Activated T-helper 2 cell treated with anti-CD3 and anti-CD28 coated beads, Interferon-gamma antibody, Interleukin-2, Interleukin-4, amounts not matched to agents 10 μg/mL and 5 μg/mL and 100 μg/mL, durations not matched to agents 14 hours and 24 hours and 36 hours (primary cell): ENCODE results near the gene ATP1A3. TPM values are rescaled to one million over a fixed set of nuclear protein-coding genes. Genes with fewer than 3 reads are reported as not detected.
A peak's percentile ranks its signal among the peaks of the same experiment; 100 is the strongest.

Source experiments
- DNase-seq: peaks from one replicate; pipeline ENCODE4 v3.0.0; 2021; ENCODE audit warnings: low spot score
- H3K27ac Mint-ChIP-seq: one replicate; pipeline ENCODE4 v1.8.0; 2021; ENCODE audit warnings: mixed read lengths
- H3K27me3 Mint-ChIP-seq: one replicate; pipeline ENCODE4 v1.8.0; 2021; ENCODE audit warnings: low read depth, mixed read lengths
- H3K36me3 Mint-ChIP-seq: one replicate; pipeline ENCODE4 v1.8.0; 2021; ENCODE audit warnings: low read depth, mixed read lengths
- H3K4me1 Mint-ChIP-seq: one replicate; pipeline ENCODE4 v1.8.0; 2021; ENCODE audit warnings: low read depth, mixed read lengths
- H3K4me3 Mint-ChIP-seq: one replicate; pipeline ENCODE4 v1.8.0; 2021; ENCODE audit warnings: low read depth, mild to moderate bottlenecking, moderate library complexity, mixed read lengths
- H3K9me3 Mint-ChIP-seq: one replicate; pipeline ENCODE4 v1.8.0; 2021; ENCODE audit warnings: mixed read lengths
- intact Hi-C: fragments of 100-400 bp; cut with micrococcal nuclease; formaldehyde crosslinking; loops from one replicate; pipeline ENCODE4 v1.15.1; 2023
- total RNA-seq: library from RNA; stranded (reverse); gene quantifications from 2 replicates; pipeline ENCODE4 v1.2.3, GENCODE V29; 2022

ATP1A3 gene
- total RNA-seq, 1 donor from 2014 or later = 1.7 TPM

GRCh38 chr19:41926028-41926762, 67.8 kb downstream of the ATP1A3 start:
- Mint-ChIP-seq H3K4me1 (peaks cover 29% of the 10 kb centered on the region), H3K9me3 (no peaks in the 10 kb centered on the region), H3K4me3 (no peak overlapping the region), H3K36me3 (peaks cover 4% of the 10 kb centered on the region), H3K27ac (no peak overlapping the region), H3K27me3 (peaks cover 11% of the 10 kb centered on the region)
- DNase-seq = no peak
- intact Hi-C loops = no loop called here

GRCh38 chr19:41925208-41926003, 68.6 kb downstream of the ATP1A3 start:
- Mint-ChIP-seq H3K9me3 (no peaks in the 10 kb centered on the region), H3K27me3 (peaks cover 12% of the 10 kb centered on the region), H3K27ac (no peak overlapping the region), H3K36me3 (peaks cover 4% of the 10 kb centered on the region), H3K4me3 (no peak overlapping the region), H3K4me1 (peaks cover 26% of the 10 kb centered on the region)
- intact Hi-C loops = no loop called here
- DNase-seq = no peak

DNA sequence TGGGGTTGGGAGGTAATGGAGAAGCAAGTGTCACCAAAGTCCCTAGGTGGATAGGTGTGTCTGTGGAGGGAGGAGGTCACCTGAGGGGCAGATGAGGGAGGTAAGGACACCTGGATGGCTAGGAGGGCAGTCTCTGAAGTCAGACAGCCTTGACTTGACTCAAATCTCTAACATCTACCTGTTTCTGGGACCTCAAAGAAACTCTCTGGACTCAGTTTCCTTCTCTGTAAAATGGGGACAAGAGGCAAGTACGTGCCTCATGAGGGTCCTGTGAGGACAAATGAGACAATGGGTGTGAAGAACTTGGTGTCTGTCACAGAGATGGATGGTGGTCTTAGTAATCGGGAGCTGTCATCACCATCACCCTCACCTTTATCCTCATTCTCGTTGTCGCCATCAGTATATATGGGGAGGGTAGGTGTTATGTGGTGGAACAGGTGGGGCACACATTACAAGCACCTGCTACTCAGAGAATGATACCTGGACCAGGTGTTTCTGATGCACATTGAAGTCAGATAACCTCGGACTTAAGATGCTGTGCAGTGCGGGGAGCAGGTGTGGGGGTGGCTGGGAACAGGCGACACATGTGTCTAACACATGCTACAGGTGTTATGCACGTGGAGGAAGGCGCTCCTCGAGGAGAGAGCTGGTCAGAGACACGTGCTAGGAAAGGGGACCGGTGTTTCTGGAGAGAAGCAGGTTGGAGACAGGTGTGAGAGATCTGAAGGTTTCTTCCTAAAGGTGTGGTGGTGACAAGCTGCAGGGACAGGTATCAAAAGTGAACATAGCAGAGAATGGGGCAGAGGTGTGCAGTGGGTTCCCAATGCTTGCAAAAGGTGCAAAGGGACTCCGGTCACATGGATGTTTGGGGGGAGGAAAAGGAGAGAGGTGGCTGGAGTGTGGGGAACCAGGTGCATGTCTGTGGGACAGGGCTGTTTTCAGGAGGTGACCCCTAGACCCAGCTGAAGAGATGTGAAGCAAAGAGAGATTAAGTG, 69.6 kb downstream of the ATP1A3 start:
- intact Hi-C loops = no loop called here

DNA sequence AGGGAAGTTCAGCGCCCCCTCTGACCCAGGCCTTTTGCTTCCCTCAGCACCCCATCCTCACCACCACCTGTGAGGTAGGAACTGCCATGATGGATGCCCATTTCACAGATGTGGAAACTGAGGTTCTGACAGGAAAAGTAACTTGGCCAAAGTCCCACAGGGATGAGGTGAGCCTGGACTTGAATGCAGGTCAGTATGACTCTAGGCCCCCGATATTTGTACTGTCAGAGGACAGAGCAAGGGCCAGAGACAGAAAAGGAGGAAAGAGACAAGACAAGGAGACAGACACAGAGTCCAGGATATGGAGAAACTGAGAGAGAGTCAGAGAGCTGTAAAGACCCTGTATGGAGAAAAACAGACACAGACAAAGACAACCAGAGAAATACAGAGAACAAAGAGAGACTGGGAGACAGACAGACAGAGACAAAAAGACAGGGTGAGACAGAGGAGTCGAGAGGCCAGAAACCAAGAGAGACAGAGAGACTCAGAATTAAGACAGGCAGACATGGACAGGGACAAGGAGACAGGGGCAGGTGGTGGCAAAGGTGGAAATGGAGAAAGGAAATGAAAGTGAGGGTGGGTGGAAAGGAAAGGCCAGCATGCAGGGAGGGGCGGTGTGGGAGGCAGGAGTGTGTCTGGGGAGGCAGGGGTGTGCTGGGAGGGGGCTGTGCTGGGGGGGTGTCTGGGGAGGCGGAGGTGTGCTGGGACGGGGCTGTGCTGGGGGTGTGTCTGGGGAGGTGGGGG, 70.8 kb downstream of the ATP1A3 start:
- DNase-seq = no peak
- peaks cover 4% of the 10 kb centered on the region for H3K36me3 Mint-ChIP-seq
- H3K27ac Mint-ChIP-seq = peak overlapping the region; percentile 2
- no peak overlapping the region for H3K4me3 Mint-ChIP-seq
- peaks cover 12% of the 10 kb centered on the region for H3K27me3 Mint-ChIP-seq
- intact Hi-C loops = no loop called here
- peaks cover 12% of the 10 kb centered on the region for H3K4me1 Mint-ChIP-seq
- no peaks in the 10 kb centered on the region for H3K9me3 Mint-ChIP-seq

More for the DNA sequence above, 69.6 kb downstream of the ATP1A3 start:
- H3K4me1 Mint-ChIP-seq = peaks cover 19% of the 10 kb centered on the region
- H3K27me3 Mint-ChIP-seq = peaks cover 12% of the 10 kb centered on the region
- no peak for DNase-seq
- no peak overlapping the region for H3K4me3 Mint-ChIP-seq
- H3K9me3 Mint-ChIP-seq = no peaks in the 10 kb centered on the region
- no peak overlapping the region for H3K27ac Mint-ChIP-seq
- H3K36me3 Mint-ChIP-seq = peaks cover 4% of the 10 kb centered on the region

GRCh38 chr19:41922585-41922984, 71.4 kb downstream of the ATP1A3 start:
- DNase-seq = no peak
- intact Hi-C loops = no loop called here
- no peaks in the 10 kb centered on the region for H3K9me3 Mint-ChIP-seq
- H3K27me3 Mint-ChIP-seq = peaks cover 12% of the 10 kb centered on the region
- peaks cover 4% of the 10 kb centered on the region for H3K36me3 Mint-ChIP-seq
- H3K27ac Mint-ChIP-seq = no peak overlapping the region
- peaks cover 12% of the 10 kb centered on the region for H3K4me1 Mint-ChIP-seq
- no peak overlapping the region for H3K4me3 Mint-ChIP-seq

GRCh38 chr19:41921577-41922576, 72.2 kb downstream of the ATP1A3 start:
- H3K27ac Mint-ChIP-seq = peak overlapping the region; percentile 17
- no peak for DNase-seq
- H3K36me3 Mint-ChIP-seq = peaks cover 4% of the 10 kb centered on the region
- H3K27me3 Mint-ChIP-seq = peaks cover 12% of the 10 kb centered on the region
- intact Hi-C loops = no loop called here
- no peak overlapping the region for H3K4me3 Mint-ChIP-seq
- H3K4me1 Mint-ChIP-seq = peaks cover 12% of the 10 kb centered on the region
- no peaks in the 10 kb centered on the region for H3K9me3 Mint-ChIP-seq

DNA sequence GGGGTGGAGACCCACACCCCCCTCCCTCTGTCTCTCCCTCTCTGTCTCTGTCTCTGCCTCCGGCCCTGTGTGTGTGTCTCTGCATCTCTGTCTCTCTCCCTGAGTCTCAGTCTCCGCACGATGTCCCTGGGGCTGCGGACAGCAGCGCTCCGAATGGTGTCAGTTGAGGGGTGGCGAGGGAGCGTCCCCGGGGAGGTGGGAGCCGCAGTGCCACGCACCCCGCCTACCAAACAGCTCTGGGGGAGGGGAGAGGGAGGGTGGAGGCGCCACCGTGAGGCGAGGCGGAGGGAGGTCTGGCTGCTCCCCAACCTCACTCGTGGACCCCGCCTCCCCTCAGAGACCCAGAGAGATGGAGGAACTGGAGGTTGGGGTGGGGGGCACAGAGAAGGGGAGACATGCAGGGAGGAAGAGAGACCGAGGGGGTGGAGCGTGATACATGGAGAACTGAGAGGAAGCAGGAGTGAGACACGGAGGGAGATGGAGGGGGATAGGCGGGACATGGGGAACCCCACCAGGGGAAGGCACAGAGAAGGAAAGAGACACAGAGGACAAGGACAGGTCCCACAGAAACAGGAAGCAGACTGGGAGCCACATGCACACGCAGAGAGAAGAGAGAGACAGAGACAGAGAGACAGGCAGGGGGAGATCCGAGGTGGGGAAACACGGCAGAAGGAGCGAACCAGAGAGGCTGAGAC, 73.0 kb downstream of the ATP1A3 start:
- Mint-ChIP-seq H3K4me3 (no peak overlapping the region), H3K36me3 (peaks cover 4% of the 10 kb centered on the region), H3K9me3 (no peaks in the 10 kb centered on the region), H3K27me3 (peaks cover 12% of the 10 kb centered on the region), H3K4me1 (peaks cover 12% of the 10 kb centered on the region), H3K27ac (no peak overlapping the region)
- DNase-seq = no peak
- intact Hi-C loops = no loop called here

GRCh38 chr19:41919948-41920712, 73.9 kb downstream of the ATP1A3 start:
- no peak for DNase-seq
- Mint-ChIP-seq H3K36me3 (peaks cover 4% of the 10 kb centered on the region), H3K27ac (no peak overlapping the region), H3K27me3 (peaks cover 12% of the 10 kb centered on the region), H3K9me3 (no peaks in the 10 kb centered on the region), H3K4me1 (peaks cover 12% of the 10 kb centered on the region), H3K4me3 (no peak overlapping the region)
- intact Hi-C loops = no loop called here

DNA sequence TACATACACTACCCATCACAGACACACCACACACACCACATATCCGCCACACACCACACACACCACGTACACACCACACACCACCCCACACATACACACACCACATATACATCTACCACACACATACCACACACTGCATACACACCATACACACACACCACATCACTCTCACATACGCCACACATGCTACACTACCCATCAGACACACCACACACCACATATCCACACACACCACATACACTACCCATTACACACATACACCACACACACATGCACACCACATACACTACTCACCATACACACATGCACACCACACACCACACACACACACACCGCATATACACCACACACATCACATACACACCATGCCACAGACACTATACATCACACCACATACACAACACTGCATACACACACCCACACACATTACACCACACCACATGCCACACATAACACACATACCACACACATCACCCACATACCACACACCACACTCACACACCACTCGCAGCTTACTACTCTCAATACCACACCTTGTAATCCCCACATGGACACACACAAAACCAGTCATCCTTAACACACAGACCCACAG, 75.3 kb downstream of the ATP1A3 start:
- no peak overlapping the region for H3K4me3 Mint-ChIP-seq
- peaks cover 14% of the 10 kb centered on the region for H3K4me1 Mint-ChIP-seq
- no peak for DNase-seq
- peaks cover 4% of the 10 kb centered on the region for H3K36me3 Mint-ChIP-seq
- peaks cover 21% of the 10 kb centered on the region for H3K27me3 Mint-ChIP-seq
- no peak overlapping the region for H3K27ac Mint-ChIP-seq
- intact Hi-C loops = no loop called here
- no peaks in the 10 kb centered on the region for H3K9me3 Mint-ChIP-seq

DNA sequence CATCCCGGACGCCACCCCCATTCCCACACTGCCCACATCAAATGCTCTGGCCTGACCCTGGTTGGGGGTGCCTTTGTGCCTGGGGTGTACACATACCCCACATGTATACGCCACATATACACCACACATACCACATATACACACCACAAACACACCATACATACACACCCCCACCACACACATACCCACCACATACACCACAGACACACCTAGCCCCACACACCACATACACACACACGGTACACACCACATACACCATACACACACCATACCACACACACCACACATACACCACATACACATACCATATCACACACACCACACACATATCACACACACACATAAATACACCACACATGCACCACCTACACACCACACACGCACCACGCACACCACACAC, 75.9 kb downstream of the ATP1A3 start:
- Mint-ChIP-seq H3K4me1 (peaks cover 11% of the 10 kb centered on the region), H3K4me3 (no peak overlapping the region), H3K27ac (no peak overlapping the region), H3K9me3 (no peaks in the 10 kb centered on the region), H3K36me3 (peaks cover under 1% of the 10 kb centered on the region), H3K27me3 (peaks cover 22% of the 10 kb centered on the region)
- intact Hi-C loops = no loop called here
- DNase-seq = no peak
